ENCODE data around the gene ACTR1A. TPM values are rescaled to one million over a fixed set of nuclear protein-coding genes. Genes with fewer than 3 reads are reported as not detected.
A peak's percentile ranks its signal among the peaks of the same experiment; 100 is the strongest.

ACTR1A gene
- total RNA-seq, 1 donor from 2014 or later = 25.5 TPM

- no peak for ATAC-seq
- DNase-seq (ENCODE audit: low spot score) = no peak
Observed at GRCh38 chr10:102491136-102491535, 11.4 kb downstream of the ACTR1A start.

DNA sequence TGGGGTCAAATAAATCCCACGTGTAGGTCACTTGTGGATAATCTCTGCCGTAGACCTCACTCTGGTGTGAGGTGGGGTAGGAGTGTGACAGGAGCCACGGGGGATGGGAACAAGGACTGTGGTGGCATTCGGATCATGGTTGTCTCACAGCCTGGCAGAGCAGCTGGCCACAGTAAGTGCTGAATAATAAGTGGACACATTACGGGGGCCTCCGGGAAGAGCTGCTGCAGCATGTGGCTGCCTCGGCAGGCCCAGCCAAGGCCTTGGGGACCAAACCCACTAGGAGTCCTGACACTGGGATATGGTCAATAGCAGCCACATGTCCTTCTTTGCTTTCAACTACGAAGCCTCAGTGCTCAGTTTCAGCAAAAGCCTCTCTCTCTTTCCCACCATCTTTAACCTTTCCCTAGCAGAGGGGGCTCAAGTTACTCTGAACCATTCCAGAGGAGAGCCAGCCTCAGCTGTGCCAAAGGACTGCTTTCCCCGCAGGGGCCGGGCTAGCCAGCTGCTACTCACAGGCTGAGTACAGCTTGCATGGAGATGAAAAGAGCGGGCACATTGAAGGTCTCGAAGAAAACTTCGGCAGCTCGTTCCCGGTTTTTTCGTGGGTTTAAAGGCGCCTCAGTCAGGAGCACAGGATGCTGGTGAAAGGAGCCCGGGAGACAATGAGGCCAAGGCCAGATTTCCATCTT is 17.3 kb downstream of the ACTR1A start:
- DNase-seq (ENCODE audit: low spot score) (no peak), ATAC-seq (no peak)

GRCh38 chr10:102484021-102484420 is 18.5 kb downstream of the ACTR1A start:
- ATAC-seq (no peak), DNase-seq (ENCODE audit: low spot score) (no peak)

- DNase-seq (ENCODE audit: low spot score) (no peak), ATAC-seq (no peak)
Observed at GRCh38 chr10:102480396-102480795, 22.1 kb downstream of the ACTR1A start.

DNA sequence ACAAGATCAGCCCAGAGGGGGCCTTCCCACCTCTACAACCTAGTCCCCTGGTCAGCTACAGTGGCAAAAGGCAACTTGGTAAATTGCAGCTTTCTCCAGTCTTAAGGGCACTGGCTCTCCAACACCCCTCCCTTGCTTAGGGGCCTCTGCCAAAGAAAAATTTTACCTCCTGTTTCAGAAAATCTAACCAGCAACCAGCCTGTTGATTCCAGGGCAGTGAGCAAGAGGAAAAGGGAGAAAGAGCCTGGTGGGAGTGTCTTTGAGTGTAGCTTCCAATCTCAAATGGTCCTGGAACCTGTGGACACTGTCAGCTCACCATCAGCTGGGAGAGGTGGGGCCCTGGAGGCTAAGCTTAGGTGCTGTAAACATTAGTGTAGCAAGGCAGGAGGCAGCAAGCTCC is 22.9 kb downstream of the ACTR1A start:
- ATAC-seq (no peak), DNase-seq (ENCODE audit: low spot score) (no peak)

GRCh38 chr10:102476466-102477141 is 25.9 kb downstream of the ACTR1A start:
- DNase-seq (ENCODE audit: low spot score) (no peak), ATAC-seq (no peak)

- ATAC-seq (no peak), DNase-seq (ENCODE audit: low spot score) (no peak)
Observed at GRCh38 chr10:102475451-102476040, 27.0 kb downstream of the ACTR1A start.

DNA sequence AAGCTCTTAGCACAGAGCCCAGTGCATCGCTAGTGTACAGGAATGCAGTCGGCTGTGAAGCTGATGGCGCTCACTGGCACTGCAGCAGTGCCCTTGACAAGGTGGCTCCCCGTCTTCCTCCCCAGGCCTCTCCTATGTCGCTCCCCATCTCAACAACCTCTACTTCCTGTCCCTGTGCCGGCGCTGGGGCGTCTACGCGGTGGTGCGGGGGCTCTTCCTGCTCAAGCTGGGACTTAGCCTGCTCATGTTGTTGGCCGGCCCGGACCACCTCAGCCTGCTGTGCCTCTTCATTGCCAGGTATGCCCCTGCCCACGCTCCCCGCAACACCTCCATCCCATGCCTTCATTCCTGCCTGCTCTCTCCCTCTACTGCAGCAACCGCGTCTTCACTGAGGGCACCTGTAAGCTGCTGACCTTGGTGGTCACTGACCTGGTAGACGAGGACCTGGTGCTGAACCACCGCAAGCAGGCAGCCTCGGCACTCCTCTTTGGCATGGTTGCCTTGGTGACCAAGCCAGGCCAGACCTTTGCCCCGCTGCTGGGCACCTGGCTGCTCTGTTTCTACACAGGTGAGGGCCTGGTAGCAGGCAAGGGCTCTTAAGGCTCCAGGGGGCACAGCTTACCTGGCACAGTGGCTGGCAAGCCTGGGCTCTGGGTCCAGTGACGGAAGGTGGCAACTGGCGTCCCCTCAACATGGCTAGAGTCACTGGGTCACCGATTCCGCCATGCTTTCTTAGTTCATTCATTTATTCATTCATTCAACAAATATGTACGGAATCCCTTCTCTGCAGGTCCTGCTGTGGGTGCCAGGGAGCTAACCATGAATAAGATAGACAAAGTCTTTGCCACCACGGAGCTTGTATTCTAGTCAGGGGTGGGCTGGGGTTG is 28.8 kb downstream of the ACTR1A start:
- ATAC-seq (peak; percentile 79), DNase-seq (ENCODE audit: low spot score) (no peak)

DNA sequence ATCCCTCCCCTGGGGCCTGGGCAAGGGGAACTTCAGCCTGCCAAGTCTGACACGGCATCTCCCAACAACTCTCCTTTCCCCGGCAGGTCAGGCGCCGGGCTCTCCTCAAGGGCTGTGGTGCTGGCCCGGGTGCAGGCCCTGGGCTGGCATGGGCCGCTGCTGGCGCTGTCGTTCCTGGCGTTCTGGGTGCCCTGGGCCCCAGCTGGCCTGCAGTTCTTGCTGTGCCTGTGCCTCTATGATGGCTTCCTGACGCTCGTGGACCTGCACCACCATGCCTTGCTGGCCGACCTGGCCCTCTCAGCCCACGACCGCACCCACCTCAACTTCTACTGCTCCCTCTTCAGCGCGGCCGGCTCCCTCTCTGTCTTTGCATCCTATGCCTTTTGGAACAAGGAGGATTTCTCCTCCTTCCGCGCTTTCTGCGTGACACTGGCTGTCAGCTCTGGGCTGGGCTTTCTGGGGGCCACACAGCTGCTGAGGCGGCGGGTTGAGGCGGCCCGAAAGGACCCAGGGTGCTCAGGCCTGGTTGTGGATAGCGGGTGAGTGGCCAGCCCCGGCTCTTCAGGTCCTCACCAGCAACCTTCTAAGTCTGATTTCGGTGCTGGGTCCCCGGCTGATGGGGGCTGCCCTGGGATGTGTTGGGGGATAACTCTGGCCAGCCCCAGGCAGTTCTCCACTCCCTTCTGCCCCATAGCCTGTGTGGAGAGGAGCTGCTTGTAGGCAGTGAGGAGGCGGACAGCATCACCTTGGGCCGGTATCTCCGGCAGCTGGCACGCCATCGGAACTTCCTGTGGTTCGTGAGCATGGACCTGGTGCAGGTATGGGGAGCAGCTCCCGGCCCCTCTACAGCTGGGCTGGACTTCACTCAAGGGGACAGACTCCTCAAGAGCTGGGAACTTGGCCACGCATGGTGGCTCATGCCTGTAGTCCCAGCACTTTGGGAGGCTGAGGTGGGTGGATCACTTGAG is 31.6 kb downstream of the ACTR1A start:
- DNase-seq (ENCODE audit: low spot score) (no peak), ATAC-seq (no peak)

DNA sequence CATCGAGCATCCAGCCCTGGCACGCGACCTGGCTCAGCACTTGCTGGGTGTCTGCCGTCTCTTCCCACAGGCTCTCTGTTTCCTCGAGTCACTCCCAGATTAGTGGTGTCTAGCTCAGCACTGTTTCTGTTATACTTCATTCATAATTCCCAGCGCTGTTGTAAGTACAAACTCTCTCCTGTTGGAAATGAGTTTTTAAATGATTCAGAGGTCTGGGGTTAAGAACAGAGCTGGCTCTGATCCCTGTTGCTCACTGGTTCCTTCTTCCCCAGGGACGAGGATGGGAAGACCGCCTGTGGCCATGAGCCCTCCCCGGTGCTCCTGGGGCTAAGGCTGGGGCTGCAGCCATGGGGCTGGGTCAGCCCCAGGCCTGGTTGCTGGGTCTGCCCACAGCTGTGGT is 33.8 kb downstream of the ACTR1A start:
- no peak for DNase-seq (ENCODE audit: low spot score)
- ATAC-seq = no peak

DNA sequence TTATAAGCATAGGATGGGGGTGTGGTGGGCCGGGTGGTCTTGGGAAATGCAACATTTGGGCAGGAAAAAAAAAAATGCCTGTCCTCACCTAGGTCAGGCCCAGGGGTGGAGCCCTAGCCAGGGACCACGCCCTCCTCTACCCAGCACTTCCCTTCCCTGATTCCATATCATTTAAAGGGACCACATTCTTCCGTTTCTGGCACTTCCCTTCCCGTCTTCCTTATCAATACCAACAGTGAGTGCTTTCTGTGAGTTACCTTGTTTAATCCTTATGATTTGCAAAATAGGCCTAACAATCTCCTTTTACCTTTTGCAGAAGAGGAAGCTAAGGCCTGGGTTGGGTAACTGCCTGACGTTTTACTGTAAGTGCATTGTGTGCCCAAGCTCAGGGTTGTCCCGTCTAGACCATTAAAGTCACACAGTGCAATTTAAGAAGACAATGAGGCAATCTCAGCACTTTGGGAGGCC is 34.5 kb downstream of the ACTR1A start:
- no peak for DNase-seq (ENCODE audit: low spot score)
- ATAC-seq = no peak

DNA sequence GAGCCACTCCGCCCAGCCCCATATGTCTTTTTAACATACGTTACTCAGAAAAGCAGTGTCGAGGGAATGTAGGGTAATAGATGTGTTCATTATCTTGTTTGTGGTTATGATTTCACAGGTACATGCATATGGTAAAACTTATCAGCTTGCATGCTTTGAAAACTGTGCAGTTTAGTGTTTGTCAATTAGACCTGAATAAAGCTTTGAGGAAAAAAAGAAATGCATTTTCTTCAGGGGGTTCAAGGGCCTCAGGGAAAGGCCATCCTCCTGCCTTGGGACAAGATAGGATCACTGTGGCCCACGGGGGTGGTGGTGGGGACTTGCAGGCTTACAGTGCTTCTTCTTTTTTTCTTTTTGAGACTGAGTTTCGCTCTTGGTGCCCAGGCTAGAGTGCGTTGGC is 35.2 kb downstream of the ACTR1A start:
- ATAC-seq (no peak), DNase-seq (ENCODE audit: low spot score) (no peak)

GRCh38 chr10:102465466-102465865 is 37.0 kb downstream of the ACTR1A start:
- DNase-seq (ENCODE audit: low spot score) (no peak), ATAC-seq (no peak)

DNA sequence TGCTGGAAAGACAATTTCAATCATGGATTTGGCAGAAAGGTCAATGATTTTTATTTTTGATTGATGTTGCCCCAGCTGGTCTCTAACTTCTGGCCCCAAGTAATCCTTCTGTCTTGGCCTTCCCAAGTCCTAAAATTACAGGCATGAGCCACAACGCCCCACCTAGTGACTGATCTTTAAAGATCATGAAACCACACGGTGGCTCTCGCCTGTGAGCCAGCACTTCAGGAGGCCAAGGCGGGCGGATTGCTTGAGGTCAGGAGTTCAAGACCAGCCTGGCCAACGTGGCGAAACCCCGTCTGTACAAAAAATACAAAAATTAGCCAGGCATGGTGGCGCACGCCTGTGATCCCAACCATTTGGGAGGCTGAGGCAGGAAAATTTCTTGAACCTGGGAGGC is 38.5 kb downstream of the ACTR1A start:
- ATAC-seq = no peak
- DNase-seq (ENCODE audit: low spot score) = no peak

DNA sequence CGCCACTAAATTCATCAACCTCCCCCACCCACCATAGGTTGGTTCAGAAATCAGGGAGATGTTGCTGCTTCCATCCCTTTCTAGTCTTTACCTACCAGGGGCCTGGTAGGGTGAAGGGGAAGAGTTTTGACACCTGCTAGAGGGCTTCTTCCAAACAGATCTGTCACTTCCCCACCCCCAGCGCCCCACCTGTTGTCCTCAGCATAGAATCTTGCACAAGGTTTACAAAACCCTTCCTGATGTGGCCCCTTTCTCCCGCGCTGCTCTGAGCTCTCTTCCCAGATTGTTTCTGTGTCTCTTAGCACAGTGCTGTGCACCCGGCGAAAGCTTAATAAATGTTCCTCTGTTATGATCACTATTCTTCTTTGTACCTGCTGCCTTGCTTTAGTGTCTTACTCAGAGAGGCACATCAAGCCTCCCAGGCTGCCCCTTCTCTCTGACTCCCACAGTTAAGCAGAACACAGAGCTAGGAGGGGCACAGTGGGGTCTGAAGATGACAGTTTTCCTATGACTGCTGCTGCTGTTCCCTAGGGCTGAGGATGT is 39.9 kb downstream of the ACTR1A start:
- no peak for ATAC-seq
- DNase-seq (ENCODE audit: low spot score) = no peak

GRCh38 chr10:102461187-102462054 is 41.1 kb downstream of the ACTR1A start:
- DNase-seq (ENCODE audit: low spot score) (peak; percentile 96), ATAC-seq (peak; percentile 93)

- no peak for DNase-seq (ENCODE audit: low spot score)
- ATAC-seq = peak; percentile 17
Observed at GRCh38 chr10:102460836-102461186, 41.7 kb downstream of the ACTR1A start.

GRCh38 chr10:102458656-102459055 is 43.9 kb downstream of the ACTR1A start:
- no peak for DNase-seq (ENCODE audit: low spot score)
- no peak for ATAC-seq

DNA sequence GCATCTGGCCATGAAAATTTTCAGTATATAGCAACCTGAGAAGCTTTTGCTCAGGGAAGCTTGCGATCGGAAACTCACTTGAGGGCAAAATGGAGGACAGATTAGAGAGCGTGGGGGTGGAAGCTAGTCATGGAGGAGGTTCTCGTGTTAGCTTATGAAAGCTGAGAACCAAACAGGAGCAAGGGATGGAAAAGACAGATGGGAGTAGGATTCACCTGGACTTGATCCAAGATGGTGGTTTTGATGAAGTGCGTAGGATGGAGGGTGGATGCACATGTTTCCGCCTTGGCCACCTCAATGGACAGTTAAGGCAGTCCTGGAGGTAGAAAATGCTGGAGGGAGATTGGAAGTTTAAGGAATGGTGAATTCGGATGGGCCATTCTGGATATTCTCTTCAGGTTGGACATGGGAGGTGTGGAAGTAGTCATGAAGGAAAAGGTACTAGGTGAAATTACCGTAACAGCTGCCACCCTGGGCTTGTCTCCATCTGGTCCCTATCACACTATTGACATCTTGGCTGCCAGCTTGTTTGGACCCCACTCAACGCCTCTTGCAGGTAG is 44.8 kb downstream of the ACTR1A start:
- DNase-seq (ENCODE audit: low spot score) = no peak
- ATAC-seq = no peak
